Esophagus squamous epithelium (tissue), 4 donors: ENCODE results near the gene CBX5.

Source experiments
- POLR2A ChIP-seq, 4 donors: fragments of 450-650 bp; IDR thresholded peaks; one replicate each; pipeline ENCODE4 v1.6.1; 2017; ENCODE audit warnings: antibody characterized with exemption in 4 of 4, mild to moderate bottlenecking in 4 of 4, moderate library complexity in 3 of 4
- TF ChIP-seq, protein P1 (sequence below), 6 experiments: fragments of 450-650 bp in 4 of 6; fragments of 200-600 bp in 2 of 6; sonication (generic) in 2 of 6; IDR thresholded peaks; one replicate each; pipeline ENCODE4 v1.5.1; 2016 to 2019; ENCODE audit warnings: antibody characterized with exemption in 6 of 6, mild to moderate bottlenecking in 4 of 6, moderate library complexity in 4 of 6

- TF ChIP-seq, protein P1, sequence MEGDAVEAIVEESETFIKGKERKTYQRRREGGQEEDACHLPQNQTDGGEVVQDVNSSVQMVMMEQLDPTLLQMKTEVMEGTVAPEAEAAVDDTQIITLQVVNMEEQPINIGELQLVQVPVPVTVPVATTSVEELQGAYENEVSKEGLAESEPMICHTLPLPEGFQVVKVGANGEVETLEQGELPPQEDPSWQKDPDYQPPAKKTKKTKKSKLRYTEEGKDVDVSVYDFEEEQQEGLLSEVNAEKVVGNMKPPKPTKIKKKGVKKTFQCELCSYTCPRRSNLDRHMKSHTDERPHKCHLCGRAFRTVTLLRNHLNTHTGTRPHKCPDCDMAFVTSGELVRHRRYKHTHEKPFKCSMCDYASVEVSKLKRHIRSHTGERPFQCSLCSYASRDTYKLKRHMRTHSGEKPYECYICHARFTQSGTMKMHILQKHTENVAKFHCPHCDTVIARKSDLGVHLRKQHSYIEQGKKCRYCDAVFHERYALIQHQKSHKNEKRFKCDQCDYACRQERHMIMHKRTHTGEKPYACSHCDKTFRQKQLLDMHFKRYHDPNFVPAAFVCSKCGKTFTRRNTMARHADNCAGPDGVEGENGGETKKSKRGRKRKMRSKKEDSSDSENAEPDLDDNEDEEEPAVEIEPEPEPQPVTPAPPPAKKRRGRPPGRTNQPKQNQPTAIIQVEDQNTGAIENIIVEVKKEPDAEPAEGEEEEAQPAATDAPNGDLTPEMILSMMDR (IDR thresholded peaks at IDR 0.05), result no peak
- no peak for TF ChIP-seq POLR2A (IDR thresholded peaks at IDR 0.05)
Measured at GRCh38 chr12:54257332-54257731, 22.6 kb downstream of the CBX5 start.
